Panc1 (cell line): Measurements from ENCODE around the gene COL23A1. TPM values are rescaled to one million over a fixed set of nuclear protein-coding genes. Genes with fewer than 3 reads are reported as not detected.

Source experiments
- ATAC-seq: fragments of 200-7000 bp; cut with Tn5 transposase; 2 replicates; pipeline ENCODE4 v1.9.1; 2020; ENCODE audit warnings: mild to moderate bottlenecking, moderate library complexity
- BruUV-seq: library from RNA; stranded (reverse); fragments of 400-500 nt; replicated peaks from 2 replicates; lab custom pipeline; 2021; lab: Mats Ljungman, UMichigan
- CTCF ChIA-PET: fragments of 300-600 bp; sonication (Branson Sonifier 250); formaldehyde crosslinking; loops from one replicate; lab custom pipeline; 2022; ENCODE audit warnings: antibody characterized with exemption; lab: Charles Lee
- POLR2A ChIA-PET: fragments of 300-600 bp; sonication (Branson Sonifier 250); formaldehyde crosslinking; loops from one replicate; lab custom pipeline; 2022; ENCODE audit warnings: antibody characterized with exemption; lab: Charles Lee
- DNase-seq: peaks from one replicate; pipeline ENCODE4 v3.0.0-alpha.2; 2010; ENCODE audit warnings: low read depth, low spot score
- H3K27ac ChIP-seq: 2 replicates; pipeline ENCODE4 v1.5.1; 2011; ENCODE audit warnings: mild to moderate bottlenecking, low read length, inconsistent platforms
- H3K27me3 ChIP-seq: fragments of 200-500 bp; sonication (Bioruptor generic); 2 replicates; pipeline ENCODE4 v1.6.0; 2014; ENCODE audit warnings: low read length, inconsistent platforms; ENCODE audit not compliant: control insufficient read depth, insufficient read depth
- H3K36me3 ChIP-seq: fragments of 200-500 bp; sonication (Bioruptor generic); 2 replicates; pipeline ENCODE4 v1.5.1; 2014; ENCODE audit warnings: inconsistent platforms, mild to moderate bottlenecking, low read length, moderate library complexity; ENCODE audit not compliant: control insufficient read depth, insufficient read depth
- H3K4me1 ChIP-seq: 2 replicates; pipeline ENCODE4 v1.5.1; 2011; ENCODE audit warnings: inconsistent platforms, mild to moderate bottlenecking, low read length, moderate library complexity; ENCODE audit not compliant: control insufficient read depth, insufficient read depth
- H3K4me3 ChIP-seq, 2 experiments: 2 replicates each; pipeline ENCODE4 v1.5.1; 2011 to 2012; ENCODE audit warnings: low read depth in 2 of 2, low read length in 2 of 2, mild to moderate bottlenecking in 2 of 2, inconsistent platforms in 1 of 2, moderate library complexity in 1 of 2
- H3K9me3 ChIP-seq: fragments of 200-500 bp; sonication (Bioruptor generic); 2 replicates; pipeline ENCODE4 v1.5.1; 2014; ENCODE audit warnings: low read depth, mild to moderate bottlenecking, inconsistent platforms, low read length, moderate library complexity; ENCODE audit not compliant: control insufficient read depth, insufficient read depth
- POLR2AphosphoS5 ChIP-seq: IDR thresholded peaks from 2 replicates; pipeline ENCODE4 v1.6.1; 2012; ENCODE audit warnings: mild to moderate bottlenecking, low read depth, low read length, moderate library complexity
- SIN3A ChIP-seq: IDR thresholded peaks from 2 replicates; pipeline ENCODE4 v1.6.1; 2012; ENCODE audit warnings: low read depth, mild to moderate bottlenecking, low read length, moderate library complexity, borderline replicate concordance; ENCODE audit not compliant: insufficient read depth
- TCF7L2 ChIP-seq: IDR thresholded peaks from 2 replicates; pipeline ENCODE4 v1.6.1; 2011; ENCODE audit warnings: mild to moderate bottlenecking, low read depth, low read length, inconsistent platforms
- in situ Hi-C: cut with HindIII; loops from 2 replicates; pipeline ENCODE4 v1.10.0; 2016; ENCODE audit warnings: low sequenced_read_pairs, low pct_unique_long_range_greater_than_20kb
- intact Hi-C: fragments of 100-400 bp; cut with micrococcal nuclease; formaldehyde crosslinking; loops from one replicate; pipeline ENCODE4 v1.10.0; 2022; ENCODE audit not compliant: unreplicated experiment
- total RNA-seq: library from RNA; stranded (reverse); gene quantifications from one replicate; pipeline ENCODE4 v1.2.1, GENCODE V29; 2021; ENCODE audit not compliant: unreplicated experiment
- TF ChIP-seq, protein P1 (sequence below): fragments of 450-650 bp; IDR thresholded peaks from 2 replicates; pipeline ENCODE4 v1.5.1; 2017; ENCODE audit warnings: mild to moderate bottlenecking
- TF ChIP-seq, protein P2 (sequence below), 2 experiments: IDR thresholded peaks; 2 replicates each; pipeline ENCODE4 v1.6.1; 2011 to 2012; ENCODE audit warnings: low read depth in 2 of 2, control low read depth in 1 of 2, low read length in 1 of 2, mild to moderate bottlenecking in 1 of 2, moderate library complexity in 1 of 2; ENCODE audit not compliant: insufficient read depth in 1 of 2

The COL23A1 gene
- total RNA-seq, 1 experiment from 2014 or later, result 0.05 TPM

DNA sequence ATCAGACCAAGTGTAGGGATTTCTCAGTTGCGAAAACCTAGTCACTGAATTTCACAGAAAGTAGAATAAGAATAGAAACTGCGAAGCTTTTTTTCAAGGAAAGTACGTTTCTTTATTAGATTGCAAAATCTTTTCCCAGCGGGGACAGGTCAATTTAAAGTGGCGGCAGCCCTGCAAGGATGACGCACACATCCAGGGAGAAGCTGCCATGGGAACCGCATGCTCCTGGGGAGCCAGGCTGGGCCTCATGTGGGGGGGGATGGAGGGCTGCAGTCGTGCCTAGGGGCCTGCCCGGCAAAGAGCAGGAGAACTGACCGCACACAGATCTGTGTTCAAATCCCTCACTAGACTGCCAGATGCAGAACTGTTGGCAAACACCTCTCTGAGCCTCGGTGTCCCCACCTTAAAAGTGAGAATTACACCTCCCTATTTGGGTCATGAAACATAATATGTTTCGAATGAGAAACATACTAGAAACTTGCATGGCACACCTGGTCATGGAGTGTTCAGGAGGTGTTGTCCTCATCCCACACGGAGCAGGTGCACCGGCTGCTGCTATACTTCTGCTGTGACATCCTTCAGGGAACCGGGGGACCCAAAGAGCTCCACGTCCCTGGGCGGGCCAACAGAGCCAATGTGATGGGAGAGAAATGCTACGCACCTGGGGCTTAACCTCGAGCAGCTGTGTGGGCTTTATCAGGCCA lies 229.8 kb downstream of the COL23A1 start:
- intact Hi-C loops (no loop called here), in situ Hi-C loops (no loop called here)
- no peaks in the 10 kb centered on the region for H3K9me3 ChIP-seq
- TF ChIP-seq TCF7L2, result no peak
- TF ChIP-seq, protein P1, sequence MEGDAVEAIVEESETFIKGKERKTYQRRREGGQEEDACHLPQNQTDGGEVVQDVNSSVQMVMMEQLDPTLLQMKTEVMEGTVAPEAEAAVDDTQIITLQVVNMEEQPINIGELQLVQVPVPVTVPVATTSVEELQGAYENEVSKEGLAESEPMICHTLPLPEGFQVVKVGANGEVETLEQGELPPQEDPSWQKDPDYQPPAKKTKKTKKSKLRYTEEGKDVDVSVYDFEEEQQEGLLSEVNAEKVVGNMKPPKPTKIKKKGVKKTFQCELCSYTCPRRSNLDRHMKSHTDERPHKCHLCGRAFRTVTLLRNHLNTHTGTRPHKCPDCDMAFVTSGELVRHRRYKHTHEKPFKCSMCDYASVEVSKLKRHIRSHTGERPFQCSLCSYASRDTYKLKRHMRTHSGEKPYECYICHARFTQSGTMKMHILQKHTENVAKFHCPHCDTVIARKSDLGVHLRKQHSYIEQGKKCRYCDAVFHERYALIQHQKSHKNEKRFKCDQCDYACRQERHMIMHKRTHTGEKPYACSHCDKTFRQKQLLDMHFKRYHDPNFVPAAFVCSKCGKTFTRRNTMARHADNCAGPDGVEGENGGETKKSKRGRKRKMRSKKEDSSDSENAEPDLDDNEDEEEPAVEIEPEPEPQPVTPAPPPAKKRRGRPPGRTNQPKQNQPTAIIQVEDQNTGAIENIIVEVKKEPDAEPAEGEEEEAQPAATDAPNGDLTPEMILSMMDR, result no peak
- TF ChIP-seq POLR2AphosphoS5, result no peak
- TF ChIP-seq, protein P2, sequence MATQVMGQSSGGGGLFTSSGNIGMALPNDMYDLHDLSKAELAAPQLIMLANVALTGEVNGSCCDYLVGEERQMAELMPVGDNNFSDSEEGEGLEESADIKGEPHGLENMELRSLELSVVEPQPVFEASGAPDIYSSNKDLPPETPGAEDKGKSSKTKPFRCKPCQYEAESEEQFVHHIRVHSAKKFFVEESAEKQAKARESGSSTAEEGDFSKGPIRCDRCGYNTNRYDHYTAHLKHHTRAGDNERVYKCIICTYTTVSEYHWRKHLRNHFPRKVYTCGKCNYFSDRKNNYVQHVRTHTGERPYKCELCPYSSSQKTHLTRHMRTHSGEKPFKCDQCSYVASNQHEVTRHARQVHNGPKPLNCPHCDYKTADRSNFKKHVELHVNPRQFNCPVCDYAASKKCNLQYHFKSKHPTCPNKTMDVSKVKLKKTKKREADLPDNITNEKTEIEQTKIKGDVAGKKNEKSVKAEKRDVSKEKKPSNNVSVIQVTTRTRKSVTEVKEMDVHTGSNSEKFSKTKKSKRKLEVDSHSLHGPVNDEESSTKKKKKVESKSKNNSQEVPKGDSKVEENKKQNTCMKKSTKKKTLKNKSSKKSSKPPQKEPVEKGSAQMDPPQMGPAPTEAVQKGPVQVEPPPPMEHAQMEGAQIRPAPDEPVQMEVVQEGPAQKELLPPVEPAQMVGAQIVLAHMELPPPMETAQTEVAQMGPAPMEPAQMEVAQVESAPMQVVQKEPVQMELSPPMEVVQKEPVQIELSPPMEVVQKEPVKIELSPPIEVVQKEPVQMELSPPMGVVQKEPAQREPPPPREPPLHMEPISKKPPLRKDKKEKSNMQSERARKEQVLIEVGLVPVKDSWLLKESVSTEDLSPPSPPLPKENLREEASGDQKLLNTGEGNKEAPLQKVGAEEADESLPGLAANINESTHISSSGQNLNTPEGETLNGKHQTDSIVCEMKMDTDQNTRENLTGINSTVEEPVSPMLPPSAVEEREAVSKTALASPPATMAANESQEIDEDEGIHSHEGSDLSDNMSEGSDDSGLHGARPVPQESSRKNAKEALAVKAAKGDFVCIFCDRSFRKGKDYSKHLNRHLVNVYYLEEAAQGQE (IDR thresholded peaks at IDR 0.05; ENCODE audit: insufficient read depth in 1 of 2, low read depth in 2 of 2, low read length in 1 of 2), result no peak
- no peak for TF ChIP-seq SIN3A
- ATAC-seq (no peak), DNase-seq (no peak)
- H3K27ac ChIP-seq, result no peak overlapping the region
- BruUV-seq, result no TSS peak
- POLR2A ChIA-PET, result no interaction called here
- H3K36me3 ChIP-seq, result no peaks in the 10 kb centered on the region
- H3K4me1 ChIP-seq, result 0 out of 2 replicates have a peak, but pooled peaks cover 5% of the 10 kb centered on the region
- H3K4me3 ChIP-seq, result no peak overlapping the region
- H3K27me3 ChIP-seq, result no peaks in the 10 kb centered on the region; the same call in 1 of the 2 replicates
- CTCF ChIA-PET, result no interaction called here

DNA sequence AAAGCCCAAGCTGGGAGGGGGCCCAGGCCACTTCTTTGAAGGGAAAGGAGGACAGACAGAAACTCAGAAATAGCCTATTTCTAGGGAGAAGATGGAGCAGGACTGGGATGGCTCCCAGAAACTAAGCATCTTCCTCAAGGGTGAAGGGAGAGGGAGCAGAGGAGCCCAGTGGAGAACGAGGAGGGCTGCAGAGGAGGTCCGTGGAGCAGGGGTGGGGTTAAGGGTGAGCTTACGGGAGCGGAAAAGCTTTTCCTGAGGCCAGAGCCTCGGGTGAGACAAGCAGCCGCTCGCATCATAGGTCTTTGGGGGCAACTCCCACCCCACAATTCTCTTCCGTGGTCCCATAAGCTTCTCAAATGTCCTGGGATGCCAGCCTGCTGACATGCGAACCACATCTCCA lies 230.5 kb downstream of the COL23A1 start:
- Histone ChIP-seq H3K4me3 (no peak overlapping the region), H3K9me3 (no peaks in the 10 kb centered on the region), H3K36me3 (no peaks in the 10 kb centered on the region), H3K4me1 (0 out of 2 replicates have a peak, but pooled peaks cover 5% of the 10 kb centered on the region), H3K27ac (no peak overlapping the region), H3K27me3 (no peaks in the 10 kb centered on the region; the same call in 1 of the 2 replicates)
- TF ChIP-seq, protein P1, result no peak
- TF ChIP-seq POLR2AphosphoS5 (no peak), SIN3A (no peak), TCF7L2 (no peak)
- TF ChIP-seq, protein P2 (IDR thresholded peaks at IDR 0.05; ENCODE audit: insufficient read depth in 1 of 2, low read depth in 2 of 2, low read length in 1 of 2), result no peak
- intact Hi-C loops, result no loop called here
- in situ Hi-C loops, result no loop called here
- DNase-seq, result no peak
- ChIA-PET CTCF (interaction anchor here (0.6 kb wide), 1 partner anchor 431 kb away, joined by 8 read pairs; no protein-coding TSS in a partner anchor), POLR2A (no interaction called here)
- no TSS peak for BruUV-seq
- no peak for ATAC-seq
